GM19023 (cell line): Measurements from ENCODE around the gene CCDC6.
"Not testable (repeated sequence)": the region's sequence is repeated elsewhere in the genome, so short reads cannot be mapped to it uniquely, and the experiment has no call there.

Experiments used
- ATAC-seq: cut with Tn5 transposase; IDR thresholded peaks from one replicate; pipeline ENCODE4 v1.9.1; 2021; ENCODE audit warnings: mild to moderate bottlenecking, moderate library complexity; ENCODE audit not compliant: unreplicated experiment

Gene CCDC6

GRCh38 chr10:59906417-59907202 lies at the start of gene CCDC6:
CCDC6 (minus strand) TSS chr10:59906556; CDS start chr10:59906424, 132 bp downstream.
- peak; percentile 81 for ATAC-seq

GRCh38 chr10:59954296-59954695 lies 47.9 kb upstream of the CCDC6 start:
- no peak for ATAC-seq

DNA sequence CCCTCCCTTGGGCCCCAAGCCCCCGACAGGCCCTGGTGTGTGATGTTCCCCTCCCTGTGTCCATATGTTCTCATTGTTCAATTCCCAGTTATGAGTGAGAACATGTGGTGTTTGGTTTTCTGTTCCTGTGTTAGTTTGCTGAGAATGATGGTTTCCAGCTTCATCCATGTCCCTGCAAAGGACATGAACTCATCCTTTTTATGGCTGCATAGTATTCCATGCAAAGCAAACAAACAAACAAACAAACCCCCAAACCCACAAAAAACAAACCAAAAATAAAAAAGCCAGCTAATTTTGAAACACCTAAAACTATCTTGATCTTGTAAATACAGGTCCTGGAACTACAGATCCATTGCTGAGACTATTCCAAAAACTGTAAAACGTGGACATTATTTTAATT lies 47.4 kb upstream of the CCDC6 start:
- not testable (repeated sequence) for ATAC-seq

DNA sequence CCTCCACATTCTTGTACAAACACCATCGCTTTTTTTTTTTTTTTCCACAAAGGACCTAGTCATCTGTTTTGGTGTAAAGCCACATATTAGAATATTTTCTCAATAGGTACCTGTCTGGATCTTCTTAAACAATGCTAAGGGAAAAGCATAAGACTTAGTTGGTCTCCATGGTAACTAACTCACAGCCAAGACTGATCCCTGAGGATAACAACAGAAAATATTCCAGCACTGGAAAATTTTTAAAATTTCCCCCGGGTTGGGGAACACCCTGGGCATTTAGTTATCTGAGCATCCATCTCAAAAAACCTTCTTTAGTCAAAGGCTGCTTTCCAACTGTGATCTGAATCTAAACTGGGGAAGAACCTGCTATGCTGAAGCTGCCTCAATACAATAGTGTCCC lies 43.7 kb upstream of the CCDC6 start:
- no peak for ATAC-seq

GRCh38 chr10:59949608-59950007 lies 43.3 kb upstream of the CCDC6 start:
- ATAC-seq = no peak

- ATAC-seq = no peak
Observed at GRCh38 chr10:59945991-59946390, 39.6 kb upstream of the CCDC6 start.

DNA sequence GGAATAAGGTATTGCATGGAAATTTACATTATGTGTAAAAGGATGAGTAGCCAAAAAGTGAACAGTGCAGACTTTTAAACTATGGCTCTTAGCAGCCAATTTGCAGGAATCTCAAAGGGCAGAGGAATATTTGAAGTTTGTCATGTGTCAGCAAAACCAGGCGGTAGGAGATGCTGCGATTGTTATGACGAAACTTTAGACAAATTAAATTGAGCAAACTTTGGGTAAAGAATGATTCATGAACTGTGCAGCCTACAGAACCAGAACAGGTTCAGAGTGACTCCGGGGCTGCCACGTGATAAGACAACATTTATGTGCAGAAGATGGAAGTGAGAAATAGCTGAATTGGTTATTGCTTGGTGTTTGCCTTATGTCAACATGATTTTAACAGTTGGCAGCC lies 39.2 kb upstream of the CCDC6 start:
- no peak for ATAC-seq

GRCh38 chr10:59944339-59944935 lies 38.1 kb upstream of the CCDC6 start:
- ATAC-seq = no peak

DNA sequence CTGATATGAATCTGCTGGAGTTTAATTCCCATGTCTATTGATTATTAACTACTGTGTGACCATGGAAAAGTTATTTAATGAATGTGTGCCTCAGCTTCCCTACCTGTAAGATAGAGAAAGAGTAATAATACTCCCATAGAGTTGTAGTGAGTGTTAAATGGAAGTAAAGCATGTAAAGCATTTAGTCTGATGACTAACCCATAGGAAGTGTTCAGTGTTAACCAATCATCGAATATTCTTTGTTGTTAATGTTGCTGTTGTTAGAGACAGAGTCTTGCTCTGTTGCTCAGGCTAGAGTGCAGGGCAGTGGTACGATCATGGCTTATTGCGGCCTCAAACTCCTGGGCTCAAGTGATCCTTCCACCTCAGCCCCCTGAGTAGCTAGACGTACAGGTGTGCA lies 36.2 kb upstream of the CCDC6 start:
- no peak for ATAC-seq

DNA sequence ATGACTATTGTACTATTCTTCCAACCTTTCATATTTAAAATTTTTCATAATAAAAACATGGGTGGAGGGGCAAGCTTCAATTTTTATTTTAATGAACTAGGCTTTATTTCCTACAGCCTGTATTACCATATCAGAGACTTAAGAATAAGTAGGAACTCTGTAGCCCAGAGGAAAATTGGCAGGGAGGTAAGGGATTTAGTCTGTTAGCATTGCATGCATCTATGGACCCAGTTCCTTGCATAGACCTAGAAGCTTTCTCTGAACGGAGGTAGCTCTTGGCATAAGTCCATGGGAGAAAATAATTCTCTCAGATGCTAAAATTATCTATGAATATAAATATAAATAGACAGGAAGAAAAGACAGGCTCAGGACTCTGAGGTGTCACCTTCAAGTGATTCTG lies 31.4 kb upstream of the CCDC6 start:
- ATAC-seq = no peak

DNA sequence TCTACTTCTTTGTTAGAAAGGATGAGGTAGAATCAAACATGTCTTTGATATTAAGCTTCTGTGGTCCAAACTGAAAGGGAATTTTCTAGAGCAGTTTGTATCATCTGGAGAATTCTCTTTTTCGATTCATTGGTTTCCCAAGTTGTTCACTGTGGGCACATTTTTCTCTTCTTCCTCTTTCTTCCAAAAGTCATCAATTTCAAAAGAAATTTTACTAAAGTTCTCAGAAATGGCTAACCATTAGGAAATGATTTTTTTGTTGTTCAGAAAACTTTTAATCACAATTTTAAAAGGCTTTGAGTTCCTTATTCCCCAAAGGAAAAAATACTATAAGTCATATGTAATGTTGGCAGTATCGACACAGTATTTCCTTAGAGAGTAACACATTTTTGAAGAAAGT lies 28.3 kb upstream of the CCDC6 start:
- ATAC-seq = no peak

- not testable (repeated sequence) for ATAC-seq
Observed at GRCh38 chr10:59930788-59931521, 24.6 kb upstream of the CCDC6 start.

DNA sequence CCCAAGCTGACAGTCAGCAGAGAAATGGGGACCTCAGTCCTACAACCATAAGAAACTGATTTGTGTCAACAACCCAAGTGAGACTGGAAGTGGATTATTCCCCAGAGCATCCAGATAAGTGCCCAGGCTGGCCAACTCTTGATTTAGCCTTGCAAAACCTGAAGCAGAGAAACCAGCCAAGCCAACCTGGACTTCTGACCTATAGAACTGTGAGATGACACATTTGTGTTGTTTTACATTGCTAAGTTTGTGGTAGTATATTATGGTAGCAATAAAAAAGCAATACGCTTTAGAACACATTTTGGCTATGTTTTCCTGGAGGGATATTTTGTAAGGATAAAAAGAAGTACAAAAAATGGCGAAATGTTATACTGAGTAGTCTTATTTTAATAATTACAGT lies 19.7 kb upstream of the CCDC6 start:
- ATAC-seq = no peak

DNA sequence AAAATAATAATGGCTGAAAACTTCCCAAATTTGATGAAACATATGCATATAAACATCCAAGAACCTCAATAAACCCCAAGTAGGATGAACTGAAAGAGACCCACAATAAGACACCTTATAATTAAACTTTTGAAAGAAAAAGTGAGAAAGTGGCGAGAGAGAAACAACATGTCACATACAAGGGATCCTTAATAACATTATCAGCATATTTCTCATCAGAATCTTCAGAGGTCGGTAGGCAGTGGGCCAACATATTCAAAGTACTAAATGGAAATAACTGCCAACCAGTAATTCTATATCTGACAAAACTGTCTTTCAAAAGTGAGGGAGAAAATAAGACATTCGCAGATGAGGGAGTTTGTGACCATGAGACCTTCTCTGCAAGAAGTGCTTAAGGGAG lies 16.6 kb upstream of the CCDC6 start:
- no peak for ATAC-seq

DNA sequence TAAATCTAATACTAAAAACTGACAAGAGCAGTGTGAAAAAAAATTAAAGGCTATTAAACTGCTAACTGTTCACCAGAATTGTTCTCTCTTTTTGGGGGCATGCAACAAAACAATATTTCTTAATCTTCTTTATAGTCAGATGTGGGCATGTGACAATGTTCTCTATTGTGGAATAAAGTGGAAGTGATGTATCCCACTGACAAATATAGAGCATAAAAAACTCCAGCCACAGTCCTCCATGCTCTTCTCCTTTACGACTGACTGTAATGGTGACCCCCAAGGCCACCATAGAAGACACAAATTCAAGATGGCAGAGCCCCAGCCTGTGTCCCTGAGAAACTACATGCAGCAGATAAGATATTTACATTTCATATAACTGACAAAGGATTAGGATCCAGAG lies 11.6 kb upstream of the CCDC6 start:
- ATAC-seq = no peak

DNA sequence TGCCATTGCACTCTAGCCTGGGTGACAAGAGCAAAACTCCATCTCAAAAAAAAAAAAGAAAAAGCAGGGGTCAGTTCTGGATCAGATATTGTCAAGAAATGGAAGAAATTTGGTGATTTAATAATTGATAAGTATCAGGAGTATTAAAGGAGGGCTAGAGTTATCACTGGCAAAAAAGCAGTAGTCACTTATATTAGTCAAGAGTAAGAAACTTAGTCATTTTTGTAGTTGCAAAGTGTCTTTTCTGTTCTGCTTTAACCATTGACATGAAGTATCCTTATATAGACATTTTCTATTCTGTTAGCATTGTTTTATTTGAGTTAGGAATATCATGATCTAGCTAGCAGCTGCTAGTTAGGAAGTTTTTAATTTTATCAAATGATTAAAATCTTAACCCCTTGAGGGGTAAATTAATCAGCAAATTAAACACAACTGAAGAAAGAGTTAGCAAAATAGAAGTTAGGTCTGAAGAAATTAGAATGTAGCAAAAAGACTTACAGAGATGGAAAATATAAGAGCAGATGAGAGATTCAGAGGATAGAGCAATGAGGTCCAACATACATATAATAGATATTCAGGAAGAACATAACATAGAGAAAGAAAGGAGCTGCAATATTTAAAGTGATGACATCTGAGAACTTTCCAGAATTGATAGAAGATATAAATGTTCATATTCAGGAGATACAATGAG lies 7.3 kb upstream of the CCDC6 start:
- no peak for ATAC-seq

GRCh38 chr10:59910867-59911266 lies 4.5 kb upstream of the CCDC6 start:
- no peak for ATAC-seq

DNA sequence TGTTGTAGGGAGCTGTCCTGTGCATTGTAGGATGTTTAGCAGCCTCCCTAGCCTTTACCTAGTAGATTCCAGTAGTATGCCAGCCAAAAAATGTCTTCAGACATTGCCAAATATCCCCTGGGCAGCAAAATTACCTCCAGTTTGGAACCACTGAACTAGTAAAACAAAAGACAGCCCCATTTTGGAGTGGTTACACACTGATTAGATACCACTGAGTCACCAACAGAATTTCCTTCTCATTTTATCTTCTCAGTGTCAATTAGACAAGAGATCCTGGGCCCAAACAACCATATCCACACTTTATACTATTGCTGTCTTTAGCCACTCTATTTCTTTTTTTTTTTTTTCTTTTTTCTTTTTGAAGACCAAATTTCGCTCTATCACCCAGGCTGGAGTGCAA lies 3.5 kb upstream of the CCDC6 start:
- no peak for ATAC-seq

- no peak for ATAC-seq
Observed at GRCh38 chr10:59908808-59909143, 2.4 kb upstream of the CCDC6 start.

GRCh38 chr10:59907918-59908807 lies 1.8 kb upstream of the CCDC6 start:
- ATAC-seq = no peak

- ATAC-seq = no peak
Observed at GRCh38 chr10:59907537-59907917, 1.2 kb upstream of the CCDC6 start.
